HEK293T (cell line): ENCODE results near the gene BHLHE23.

ENCODE experiments used
- ARNT ChIP-seq: fragments of 450-650 bp; IDR thresholded peaks from 2 replicates; pipeline ENCODE4 v1.6.1; 2017; ENCODE audit warnings: mild to moderate bottlenecking
- BHLHE40 ChIP-seq: fragments of 450-650 bp; IDR thresholded peaks from 2 replicates; pipeline ENCODE4 v1.6.1; 2016; ENCODE audit warnings: mild to moderate bottlenecking, moderate library complexity, borderline replicate concordance
- FOXM1 ChIP-seq: fragments of 450-650 bp; IDR thresholded peaks from 2 replicates; pipeline ENCODE4 v1.6.1; 2017; ENCODE audit warnings: mild to moderate bottlenecking, borderline replicate concordance
- HDGF ChIP-seq: fragments of 450-650 bp; IDR thresholded peaks from 2 replicates; pipeline ENCODE4 v1.6.1; 2017; ENCODE audit warnings: antibody characterized with exemption, borderline replicate concordance
- SUZ12 ChIP-seq: fragments of 450-650 bp; IDR thresholded peaks from 2 replicates; pipeline ENCODE4 v1.6.1; 2016; ENCODE audit warnings: mild to moderate bottlenecking

GRCh38 chr20:63003546-63003945 is 3.2 kb downstream of the BHLHE23 start:
- TF ChIP-seq HDGF (no peak), BHLHE40 (no peak), FOXM1 (no peak), ARNT (no peak), SUZ12 (no peak)
